OCI-LY7 (cell line): ENCODE data around the gene BAAT.

ENCODE experiments used
- EZH2phosphoT487 ChIP-seq: fragments of 200-600 bp; sonication (generic); IDR thresholded peaks from 2 replicates; pipeline ENCODE4 v1.6.1; 2018; ENCODE audit warnings: low read depth, borderline replicate concordance, mild to moderate bottlenecking, mixed run types, antibody characterized with exemption, low read length, moderate library complexity, mixed read lengths
- TF ChIP-seq, protein P1 (sequence below): fragments of 200-600 bp; sonication (generic); conservative IDR thresholded peaks from 2 replicates; pipeline ENCODE4 v1.5.1; 2014; ENCODE audit warnings: mild to moderate bottlenecking, antibody characterized with exemption, low read length, moderate library complexity, mixed read lengths

DNA sequence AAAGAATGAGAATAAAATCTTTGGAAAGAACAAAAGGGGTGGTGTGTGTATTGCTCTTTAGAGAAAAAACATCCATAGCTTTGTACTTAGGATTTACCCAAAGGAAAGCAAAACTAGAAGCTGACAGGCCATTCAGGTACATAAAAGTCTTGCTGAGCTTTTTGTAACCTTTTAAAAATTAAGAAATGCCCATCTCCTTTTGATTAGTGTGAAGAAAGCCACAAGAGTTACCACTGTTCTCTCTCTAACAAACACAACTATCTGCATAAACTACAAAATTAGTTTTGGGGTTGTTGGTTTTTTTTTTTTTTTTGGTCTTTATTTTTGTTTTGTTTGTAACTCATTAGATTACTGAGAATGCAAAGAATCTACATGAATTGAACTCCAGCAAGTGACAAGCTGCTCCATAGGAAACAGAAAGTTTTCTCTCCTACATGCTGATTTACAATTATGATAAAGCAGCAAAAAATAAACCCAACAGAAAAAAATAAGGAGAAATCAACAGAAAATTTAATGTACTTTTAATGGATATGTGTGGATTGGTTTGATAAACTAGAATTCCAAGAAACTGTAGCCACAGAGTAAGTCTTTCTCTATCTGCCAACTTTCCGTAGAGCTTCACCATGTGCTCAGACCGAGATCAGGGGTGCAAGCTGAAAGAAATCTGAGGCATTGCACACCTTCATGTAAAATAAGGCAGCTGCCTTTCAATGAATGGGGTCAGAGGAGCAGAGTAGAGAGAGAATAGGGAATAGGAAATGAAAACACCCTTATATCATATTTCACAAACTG is 12.3 kb downstream of the BAAT start:
- TF ChIP-seq, protein P1, sequence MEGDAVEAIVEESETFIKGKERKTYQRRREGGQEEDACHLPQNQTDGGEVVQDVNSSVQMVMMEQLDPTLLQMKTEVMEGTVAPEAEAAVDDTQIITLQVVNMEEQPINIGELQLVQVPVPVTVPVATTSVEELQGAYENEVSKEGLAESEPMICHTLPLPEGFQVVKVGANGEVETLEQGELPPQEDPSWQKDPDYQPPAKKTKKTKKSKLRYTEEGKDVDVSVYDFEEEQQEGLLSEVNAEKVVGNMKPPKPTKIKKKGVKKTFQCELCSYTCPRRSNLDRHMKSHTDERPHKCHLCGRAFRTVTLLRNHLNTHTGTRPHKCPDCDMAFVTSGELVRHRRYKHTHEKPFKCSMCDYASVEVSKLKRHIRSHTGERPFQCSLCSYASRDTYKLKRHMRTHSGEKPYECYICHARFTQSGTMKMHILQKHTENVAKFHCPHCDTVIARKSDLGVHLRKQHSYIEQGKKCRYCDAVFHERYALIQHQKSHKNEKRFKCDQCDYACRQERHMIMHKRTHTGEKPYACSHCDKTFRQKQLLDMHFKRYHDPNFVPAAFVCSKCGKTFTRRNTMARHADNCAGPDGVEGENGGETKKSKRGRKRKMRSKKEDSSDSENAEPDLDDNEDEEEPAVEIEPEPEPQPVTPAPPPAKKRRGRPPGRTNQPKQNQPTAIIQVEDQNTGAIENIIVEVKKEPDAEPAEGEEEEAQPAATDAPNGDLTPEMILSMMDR, result no peak
- TF ChIP-seq EZH2phosphoT487, result no peak
